ENCODE measurements around the gene PSPC1. TPM values are rescaled to one million over a fixed set of nuclear protein-coding genes. Genes with fewer than 3 reads are reported as not detected.

The PSPC1 gene
- total RNA-seq, 1 donor = 104 TPM

- H3K9me3 ChIP-seq (ENCODE audit: low read depth, low read length) = no peaks in the 10 kb centered on the region
- no peak overlapping the region for H3K4me3 ChIP-seq (ENCODE audit: low read length)
- H3K4me1 ChIP-seq (ENCODE audit: insufficient read depth, low read length) = no peaks in the 10 kb centered on the region
- H3K27me3 ChIP-seq (ENCODE audit: insufficient read depth, low read length) = no peaks in the 10 kb centered on the region
Measured at GRCh38 chr13:19668778-19669177, 114.0 kb downstream of the PSPC1 start.

DNA sequence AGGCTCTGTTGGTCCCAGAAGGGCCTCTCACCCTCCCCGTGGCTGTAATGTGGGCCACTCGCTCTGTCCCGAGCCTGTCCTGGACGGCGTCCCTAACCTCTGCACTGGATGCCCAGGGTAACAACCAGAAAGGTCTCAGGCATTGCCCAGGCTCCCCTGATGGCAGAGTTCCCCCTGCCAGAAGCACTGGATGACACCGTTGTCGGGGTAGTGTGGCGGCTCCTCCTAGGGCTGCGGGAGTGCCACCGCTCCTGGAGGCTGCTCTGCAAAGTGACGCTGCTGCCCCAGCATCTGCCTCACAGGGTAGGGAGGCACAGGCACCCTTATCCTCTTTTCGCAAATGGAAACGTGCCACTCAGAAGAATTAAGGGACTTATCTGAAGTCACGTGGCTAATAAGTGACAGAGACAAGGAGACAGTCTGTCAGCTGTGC, 117.3 kb downstream of the PSPC1 start:
- H3K9me3 ChIP-seq (ENCODE audit: low read depth, low read length) = no peaks in the 10 kb centered on the region
- no peaks in the 10 kb centered on the region for H3K4me1 ChIP-seq (ENCODE audit: insufficient read depth, low read length)
- H3K4me3 ChIP-seq (ENCODE audit: low read length) = no peak overlapping the region
- no peaks in the 10 kb centered on the region for H3K27me3 ChIP-seq (ENCODE audit: insufficient read depth, low read length)

GRCh38 chr13:19664481-19665230, 118.1 kb downstream of the PSPC1 start:
- H3K27me3 ChIP-seq (ENCODE audit: insufficient read depth, low read length) = no peaks in the 10 kb centered on the region
- no peaks in the 10 kb centered on the region for H3K4me1 ChIP-seq (ENCODE audit: insufficient read depth, low read length)
- H3K4me3 ChIP-seq (ENCODE audit: low read length) = no peak overlapping the region
- H3K9me3 ChIP-seq (ENCODE audit: low read depth, low read length) = no peaks in the 10 kb centered on the region

DNA sequence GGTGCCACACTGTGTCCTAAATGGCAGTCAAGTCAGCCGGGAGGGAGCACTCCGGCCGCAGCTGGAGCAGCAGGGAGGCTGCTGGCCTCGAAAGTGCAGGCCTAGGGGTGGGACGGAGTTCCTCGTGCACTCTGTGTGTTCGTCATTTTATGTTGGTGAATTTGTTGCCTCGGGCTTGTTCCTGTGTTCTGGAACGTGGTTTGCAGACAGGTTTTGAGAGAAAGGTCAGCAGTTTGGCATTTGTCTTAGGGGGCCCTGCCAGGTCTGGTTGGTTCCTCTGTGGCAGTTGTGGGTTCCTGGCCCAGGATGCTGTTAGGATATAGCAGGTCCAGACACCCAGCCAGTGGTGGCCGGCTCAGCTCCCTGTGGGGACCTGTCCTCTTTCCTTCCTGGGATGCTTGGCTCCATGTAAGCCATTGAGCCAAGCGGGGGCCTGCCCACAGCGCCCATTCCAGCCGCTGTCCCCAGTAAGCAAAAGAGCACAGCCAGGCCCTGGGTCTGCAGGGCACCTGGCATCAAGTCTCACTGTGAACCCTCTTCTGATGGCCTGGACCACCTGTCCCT, 119.2 kb downstream of the PSPC1 start:
- Histone ChIP-seq H3K4me1 (ENCODE audit: insufficient read depth, low read length) (no peaks in the 10 kb centered on the region), H3K4me3 (ENCODE audit: low read length) (no peak overlapping the region), H3K27me3 (ENCODE audit: insufficient read depth, low read length) (no peaks in the 10 kb centered on the region), H3K9me3 (ENCODE audit: low read depth, low read length) (no peaks in the 10 kb centered on the region)

DNA sequence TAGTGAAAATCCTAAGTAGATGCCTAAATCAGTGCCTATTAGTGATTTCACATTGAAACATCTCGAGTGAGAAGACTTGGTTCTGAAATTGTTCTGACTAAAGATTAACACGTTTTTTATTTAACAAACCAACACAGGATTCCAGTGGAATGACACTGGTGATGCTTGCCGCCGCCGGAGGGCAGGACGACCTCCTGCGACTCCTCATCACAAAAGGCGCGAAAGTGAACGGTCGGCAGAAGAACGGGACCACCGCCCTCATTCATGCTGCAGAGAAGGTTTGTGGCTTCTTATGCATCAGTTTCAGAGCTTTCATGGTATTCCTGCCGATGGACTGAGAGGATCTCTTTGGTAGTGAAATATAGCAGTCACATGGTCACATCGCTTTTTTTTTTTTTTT, 121.2 kb downstream of the PSPC1 start:
- no peaks in the 10 kb centered on the region for H3K9me3 ChIP-seq (ENCODE audit: low read depth, low read length)
- no peaks in the 10 kb centered on the region for H3K27me3 ChIP-seq (ENCODE audit: insufficient read depth, low read length)
- no peak overlapping the region for H3K4me3 ChIP-seq (ENCODE audit: low read length)
- H3K4me1 ChIP-seq (ENCODE audit: insufficient read depth, low read length) = no peaks in the 10 kb centered on the region

DNA sequence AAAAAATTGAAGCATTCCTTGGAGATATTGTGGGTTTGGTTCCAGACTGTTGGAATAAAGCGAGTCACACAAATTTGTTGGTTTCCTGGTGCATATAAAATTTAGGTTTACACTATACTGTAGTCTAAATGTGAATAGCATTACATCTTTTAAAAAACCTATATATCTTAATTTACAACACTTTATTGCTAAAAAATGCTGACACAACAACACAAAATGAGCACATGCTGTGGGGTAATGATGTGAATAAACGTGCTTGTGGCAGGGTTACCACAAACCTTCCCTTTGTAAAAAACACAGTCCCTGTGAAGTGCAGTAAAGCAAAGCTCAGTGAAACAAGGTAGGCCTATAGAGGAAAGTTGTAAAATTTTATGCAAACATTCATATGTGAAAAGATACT, 121.6 kb downstream of the PSPC1 start:
- no peaks in the 10 kb centered on the region for H3K9me3 ChIP-seq (ENCODE audit: low read depth, low read length)
- no peak overlapping the region for H3K4me3 ChIP-seq (ENCODE audit: low read length)
- no peaks in the 10 kb centered on the region for H3K27me3 ChIP-seq (ENCODE audit: insufficient read depth, low read length)
- H3K4me1 ChIP-seq (ENCODE audit: insufficient read depth, low read length) = no peaks in the 10 kb centered on the region

DNA sequence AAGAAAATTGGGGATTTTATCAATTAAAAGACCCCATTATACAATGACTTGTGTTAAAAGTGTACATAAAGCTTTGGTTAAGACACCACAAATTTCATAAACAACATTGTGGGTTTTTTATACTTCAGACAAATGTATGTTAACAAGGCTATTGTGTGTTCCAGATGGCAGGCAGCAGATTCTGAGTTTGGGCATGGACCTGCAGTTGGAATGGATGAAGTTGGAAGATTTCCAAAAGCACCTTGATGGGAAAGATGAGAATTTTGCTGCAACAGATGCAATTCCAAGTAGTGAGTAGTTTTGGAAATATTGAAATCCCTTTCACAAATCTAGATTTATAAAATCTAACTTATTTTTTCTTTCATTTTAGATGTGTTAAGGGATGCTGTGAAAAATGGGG, 123.9 kb downstream of the PSPC1 start:
- Histone ChIP-seq H3K9me3 (ENCODE audit: low read depth, low read length) (no peaks in the 10 kb centered on the region), H3K4me1 (ENCODE audit: insufficient read depth, low read length) (no peaks in the 10 kb centered on the region), H3K4me3 (ENCODE audit: low read length) (no peak overlapping the region), H3K27me3 (ENCODE audit: insufficient read depth, low read length) (no peaks in the 10 kb centered on the region)

GRCh38 chr13:19657872-19658591, 124.7 kb downstream of the PSPC1 start:
- H3K27me3 ChIP-seq (ENCODE audit: insufficient read depth, low read length) = no peaks in the 10 kb centered on the region
- H3K4me3 ChIP-seq (ENCODE audit: low read length) = no peak overlapping the region
- H3K4me1 ChIP-seq (ENCODE audit: insufficient read depth, low read length) = no peaks in the 10 kb centered on the region
- no peaks in the 10 kb centered on the region for H3K9me3 ChIP-seq (ENCODE audit: low read depth, low read length)

Other genes starting within 250 kb of the PSPC1 start
- not detected for gene TPTE2, start 221.4 kb downstream of the PSPC1 start, total RNA-seq
- 21.7 TPM for gene MPHOSPH8, start 149.3 kb downstream of the PSPC1 start, total RNA-seq
- 43.7 TPM for gene ZMYM5, start 80.7 kb upstream of the PSPC1 start, total RNA-seq
- gene ZMYM2, start 175.8 kb upstream of the PSPC1 start, total RNA-seq = 120 TPM

All from mononuclear cell (primary cell).